DOHH2 (cell line): Measurements from ENCODE around the gene PRG2.

ENCODE experiments used
- EZH2phosphoT487 ChIP-seq: fragments of 200-600 bp; sonication (generic); IDR thresholded peaks from 2 replicates; pipeline ENCODE4 v1.6.1; 2017; ENCODE audit warnings: borderline replicate concordance, mild to moderate bottlenecking, antibody characterized with exemption, low read length, moderate library complexity, mixed read lengths
- TF ChIP-seq, protein P1 (sequence below): fragments of 200-600 bp; sonication (generic); IDR thresholded peaks from one replicate; pipeline ENCODE4 v1.5.1; 2014; ENCODE audit warnings: antibody characterized with exemption, mild to moderate bottlenecking, low read depth, low read length; ENCODE audit not compliant: poor library complexity, severe bottlenecking

DNA sequence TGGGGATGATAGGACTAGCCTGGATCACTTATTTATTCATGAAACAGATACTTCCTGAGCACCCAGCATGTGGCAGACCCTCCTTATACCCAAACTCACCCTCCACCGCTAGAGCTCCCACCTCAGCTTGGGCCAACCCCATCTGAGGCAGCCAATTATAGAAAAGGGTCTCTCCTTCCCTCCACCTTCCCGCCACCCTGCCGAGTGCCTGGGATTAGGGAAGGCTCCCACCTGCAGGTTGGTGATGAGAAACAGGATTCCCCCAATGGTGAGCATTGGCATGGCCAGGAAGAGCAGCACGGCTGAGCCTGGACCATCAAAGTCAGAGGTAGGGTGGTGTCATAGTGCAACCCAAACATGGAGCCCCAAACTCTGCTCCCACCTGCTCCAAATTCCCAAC, 30.6 kb upstream of the PRG2 start:
- TF ChIP-seq, protein P1, sequence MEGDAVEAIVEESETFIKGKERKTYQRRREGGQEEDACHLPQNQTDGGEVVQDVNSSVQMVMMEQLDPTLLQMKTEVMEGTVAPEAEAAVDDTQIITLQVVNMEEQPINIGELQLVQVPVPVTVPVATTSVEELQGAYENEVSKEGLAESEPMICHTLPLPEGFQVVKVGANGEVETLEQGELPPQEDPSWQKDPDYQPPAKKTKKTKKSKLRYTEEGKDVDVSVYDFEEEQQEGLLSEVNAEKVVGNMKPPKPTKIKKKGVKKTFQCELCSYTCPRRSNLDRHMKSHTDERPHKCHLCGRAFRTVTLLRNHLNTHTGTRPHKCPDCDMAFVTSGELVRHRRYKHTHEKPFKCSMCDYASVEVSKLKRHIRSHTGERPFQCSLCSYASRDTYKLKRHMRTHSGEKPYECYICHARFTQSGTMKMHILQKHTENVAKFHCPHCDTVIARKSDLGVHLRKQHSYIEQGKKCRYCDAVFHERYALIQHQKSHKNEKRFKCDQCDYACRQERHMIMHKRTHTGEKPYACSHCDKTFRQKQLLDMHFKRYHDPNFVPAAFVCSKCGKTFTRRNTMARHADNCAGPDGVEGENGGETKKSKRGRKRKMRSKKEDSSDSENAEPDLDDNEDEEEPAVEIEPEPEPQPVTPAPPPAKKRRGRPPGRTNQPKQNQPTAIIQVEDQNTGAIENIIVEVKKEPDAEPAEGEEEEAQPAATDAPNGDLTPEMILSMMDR, result no peak
- no peak for TF ChIP-seq EZH2phosphoT487
